ENCODE measurements around the gene TIMP2.
"Not testable (repeated sequence)": the region's sequence is repeated elsewhere in the genome, so short reads cannot be mapped to it uniquely, and the experiment has no call there.

TIMP2 gene

DNA sequence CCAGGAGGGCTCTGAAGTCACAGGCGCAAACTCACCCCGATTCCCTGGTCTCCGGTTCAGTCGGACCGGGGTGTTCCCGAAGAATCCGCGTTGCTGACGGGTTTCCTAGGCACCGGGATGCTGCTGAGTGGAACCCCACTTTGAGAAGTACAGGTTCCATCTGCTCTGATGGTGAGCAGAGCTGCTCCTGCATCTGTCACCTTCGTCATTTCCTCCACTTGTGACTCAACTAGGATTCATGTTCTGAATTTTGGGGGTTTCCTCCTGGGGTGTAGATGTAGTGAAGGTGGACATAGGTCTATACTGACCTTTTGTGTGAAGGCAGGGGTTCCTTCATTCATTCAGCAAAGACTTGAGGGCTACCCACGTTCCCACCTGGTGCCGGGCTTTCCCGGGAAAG lies 29.5 kb upstream of the TIMP2 start:
- no peak overlapping the region for H3K27ac ChIP-seq (ENCODE audit: low read depth, low read length)
- no peaks in the 10 kb centered on the region for H3K27me3 ChIP-seq (ENCODE audit: insufficient read depth, low read length)
- H3K4me3 ChIP-seq (ENCODE audit: low read length): no peak overlapping the region
- peaks cover 13% of the 10 kb centered on the region for H3K9me3 ChIP-seq (ENCODE audit: insufficient read depth, low read depth, low read length)
- H3K9ac ChIP-seq (ENCODE audit: low read depth, low read length): no peak overlapping the region
- 94% methylated on average over 14 of the region's 14 CpGs for WGBS
- H3K4me1 ChIP-seq (ENCODE audit: insufficient read depth, low read length): peaks cover 3% of the 10 kb centered on the region
- no peaks in the 10 kb centered on the region for H3K36me3 ChIP-seq (ENCODE audit: insufficient read depth, low read length)

- no peak overlapping the region for H3K27ac ChIP-seq (ENCODE audit: low read depth, low read length)
- no peak overlapping the region for H3K9ac ChIP-seq (ENCODE audit: low read depth, low read length)
- H3K9me3 ChIP-seq (ENCODE audit: insufficient read depth, low read depth, low read length): peaks cover 13% of the 10 kb centered on the region
- no peak overlapping the region for H3K4me3 ChIP-seq (ENCODE audit: low read length)
- H3K4me1 ChIP-seq (ENCODE audit: insufficient read depth, low read length): peaks cover 3% of the 10 kb centered on the region
- WGBS: 77% methylated on average over 29 of the region's 29 CpGs
- H3K27me3 ChIP-seq (ENCODE audit: insufficient read depth, low read length): no peaks in the 10 kb centered on the region
- no peaks in the 10 kb centered on the region for H3K36me3 ChIP-seq (ENCODE audit: insufficient read depth, low read length)
Observed at GRCh38 chr17:78953356-78954350, 28.5 kb upstream of the TIMP2 start.

DNA sequence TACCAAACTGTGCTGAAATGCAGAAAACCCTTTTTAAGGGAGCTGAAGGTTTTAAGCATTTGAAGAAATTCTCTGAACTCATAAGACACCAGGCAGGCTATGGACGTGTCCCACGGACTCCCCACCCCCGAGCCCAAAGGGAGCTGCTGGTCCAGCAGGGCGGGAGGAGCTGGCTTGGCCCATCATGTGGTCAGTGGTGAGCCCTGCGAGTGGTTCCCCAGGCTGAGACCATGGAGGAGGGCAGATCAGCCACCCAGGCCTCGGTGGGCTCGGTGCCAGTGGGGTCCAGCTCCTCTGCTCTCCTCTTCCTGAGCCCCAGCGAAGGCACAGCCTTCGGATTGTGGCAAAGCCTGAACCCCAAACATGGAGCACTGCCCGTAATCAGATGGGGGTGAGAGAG lies 27.5 kb upstream of the TIMP2 start:
- H3K36me3 ChIP-seq (ENCODE audit: insufficient read depth, low read length): no peaks in the 10 kb centered on the region
- 91% methylated on average over 10 of the region's 10 CpGs for WGBS
- peaks cover 13% of the 10 kb centered on the region for H3K9me3 ChIP-seq (ENCODE audit: insufficient read depth, low read depth, low read length)
- H3K27ac ChIP-seq (ENCODE audit: low read depth, low read length): no peak overlapping the region
- H3K4me1 ChIP-seq (ENCODE audit: insufficient read depth, low read length): peaks cover 3% of the 10 kb centered on the region
- H3K9ac ChIP-seq (ENCODE audit: low read depth, low read length): no peak overlapping the region
- no peak overlapping the region for H3K4me3 ChIP-seq (ENCODE audit: low read length)
- no peaks in the 10 kb centered on the region for H3K27me3 ChIP-seq (ENCODE audit: insufficient read depth, low read length)

GRCh38 chr17:78951967-78952551 lies 26.9 kb upstream of the TIMP2 start:
- H3K4me1 ChIP-seq (ENCODE audit: insufficient read depth, low read length): peaks cover 3% of the 10 kb centered on the region
- H3K4me3 ChIP-seq (ENCODE audit: low read length): no peak overlapping the region
- WGBS: 72% methylated on average over 12 of the region's 12 CpGs
- no peaks in the 10 kb centered on the region for H3K27me3 ChIP-seq (ENCODE audit: insufficient read depth, low read length)
- no peak overlapping the region for H3K9ac ChIP-seq (ENCODE audit: low read depth, low read length)
- H3K36me3 ChIP-seq (ENCODE audit: insufficient read depth, low read length): no peaks in the 10 kb centered on the region
- no peak overlapping the region for H3K27ac ChIP-seq (ENCODE audit: low read depth, low read length)
- H3K9me3 ChIP-seq (ENCODE audit: insufficient read depth, low read depth, low read length): peaks cover 13% of the 10 kb centered on the region

GRCh38 chr17:78950870-78951269 lies 25.7 kb upstream of the TIMP2 start:
- WGBS: 90% methylated on average over 2 of the region's 2 CpGs
- Histone ChIP-seq H3K27me3 (ENCODE audit: insufficient read depth, low read length) (no peaks in the 10 kb centered on the region), H3K4me1 (ENCODE audit: insufficient read depth, low read length) (peaks cover 3% of the 10 kb centered on the region; the same call in 1 of the 2 replicates), H3K36me3 (ENCODE audit: insufficient read depth, low read length) (no peaks in the 10 kb centered on the region), H3K4me3 (ENCODE audit: low read length) (no peak overlapping the region), H3K9ac (ENCODE audit: low read depth, low read length) (no peak overlapping the region), H3K9me3 (ENCODE audit: insufficient read depth, low read depth, low read length) (peaks cover 13% of the 10 kb centered on the region), H3K27ac (ENCODE audit: low read depth, low read length) (no peak overlapping the region)

DNA sequence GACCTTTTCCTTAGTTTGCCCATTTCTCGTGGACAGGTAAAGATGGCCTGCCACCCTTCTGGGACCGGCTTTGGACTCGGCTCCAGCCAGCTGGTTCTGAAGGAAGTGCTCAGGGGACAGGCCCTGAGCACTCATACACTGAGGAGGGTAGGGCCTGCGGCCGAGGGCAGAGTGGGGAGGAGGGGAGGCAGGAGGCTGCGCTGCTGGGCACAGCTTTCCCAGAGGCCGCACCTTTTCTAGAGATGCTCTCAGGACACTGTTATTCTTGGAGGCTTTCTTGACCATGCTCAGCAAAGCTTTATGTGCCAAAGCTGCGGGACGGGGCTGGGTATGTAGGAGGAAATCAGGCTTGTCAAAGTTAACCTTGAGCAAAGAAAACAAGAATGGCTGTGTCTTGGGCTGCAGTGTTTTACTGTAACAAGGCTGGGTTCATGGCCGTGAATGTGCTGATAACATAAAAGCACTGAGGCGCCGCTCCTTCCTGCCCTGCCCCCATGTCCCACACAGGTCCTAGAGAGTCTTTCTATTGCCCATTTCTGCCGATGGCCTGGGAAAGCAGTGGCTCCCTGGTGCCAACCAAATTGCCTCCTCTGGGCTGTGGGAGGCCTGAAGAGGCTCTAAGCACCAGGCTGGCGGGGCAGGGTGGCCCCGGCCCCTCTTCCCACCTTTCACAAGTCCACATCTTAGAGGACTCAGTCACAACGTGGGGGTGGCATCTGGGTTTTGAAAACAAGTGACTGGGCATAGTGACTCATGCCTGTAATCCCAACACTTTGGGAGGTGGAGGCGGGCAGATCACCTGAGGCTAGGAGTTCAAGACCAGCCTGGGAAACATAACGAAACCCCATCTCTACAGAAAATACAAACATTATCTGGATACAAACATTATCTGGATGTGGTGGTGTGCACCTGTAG lies 22.3 kb upstream of the TIMP2 start:
- H3K27me3 ChIP-seq (ENCODE audit: insufficient read depth, low read length): no peaks in the 10 kb centered on the region
- no peaks in the 10 kb centered on the region; the same call in 1 of the 2 replicates for H3K4me1 ChIP-seq (ENCODE audit: insufficient read depth, low read length)
- H3K9me3 ChIP-seq (ENCODE audit: insufficient read depth, low read depth, low read length): peaks cover 13% of the 10 kb centered on the region
- no peaks in the 10 kb centered on the region for H3K36me3 ChIP-seq (ENCODE audit: insufficient read depth, low read length)
- H3K27ac ChIP-seq (ENCODE audit: low read depth, low read length): no peak overlapping the region
- no peak overlapping the region for H3K4me3 ChIP-seq (ENCODE audit: low read length)
- WGBS: 81% methylated on average over 17 of the region's 18 CpGs
- no peak overlapping the region for H3K9ac ChIP-seq (ENCODE audit: low read depth, low read length)

DNA sequence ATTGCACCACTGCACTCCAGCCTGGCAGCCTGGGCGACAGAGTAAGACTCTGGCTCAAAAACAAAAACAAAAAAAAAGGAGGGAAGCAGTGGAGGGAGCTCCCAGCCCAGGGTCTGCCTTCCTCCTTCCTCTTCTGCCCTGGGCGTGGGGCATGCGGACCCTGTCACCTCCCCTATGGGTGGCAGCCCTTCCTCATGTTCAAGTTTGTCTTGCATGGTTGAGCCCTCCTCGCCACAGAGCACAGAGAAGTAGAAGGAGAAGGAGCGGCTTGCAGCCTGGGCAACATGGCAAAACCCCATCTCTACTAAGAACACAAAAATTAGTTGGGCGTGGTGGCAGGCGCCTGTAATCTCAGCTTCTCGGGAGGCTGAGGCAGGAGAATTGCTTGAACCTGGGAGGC lies 21.4 kb upstream of the TIMP2 start:
- H3K4me3 ChIP-seq (ENCODE audit: low read length): no peak overlapping the region
- no peaks in the 10 kb centered on the region; the same call in 1 of the 2 replicates for H3K4me1 ChIP-seq (ENCODE audit: insufficient read depth, low read length)
- H3K9ac ChIP-seq (ENCODE audit: low read depth, low read length): no peak overlapping the region
- WGBS: 93% methylated on average over 7 of the region's 8 CpGs
- H3K27me3 ChIP-seq (ENCODE audit: insufficient read depth, low read length): no peaks in the 10 kb centered on the region
- H3K36me3 ChIP-seq (ENCODE audit: insufficient read depth, low read length): no peaks in the 10 kb centered on the region
- H3K27ac ChIP-seq (ENCODE audit: low read depth, low read length): no peak overlapping the region
- peaks cover 13% of the 10 kb centered on the region for H3K9me3 ChIP-seq (ENCODE audit: insufficient read depth, low read depth, low read length)

GRCh38 chr17:78946131-78946530 lies 20.9 kb upstream of the TIMP2 start:
- Histone ChIP-seq H3K4me3 (ENCODE audit: low read length) (no peak overlapping the region), H3K36me3 (ENCODE audit: insufficient read depth, low read length) (no peaks in the 10 kb centered on the region), H3K27me3 (ENCODE audit: insufficient read depth, low read length) (no peaks in the 10 kb centered on the region), H3K27ac (ENCODE audit: low read depth, low read length) (no peak overlapping the region), H3K9ac (ENCODE audit: low read depth, low read length) (no peak overlapping the region), H3K9me3 (ENCODE audit: insufficient read depth, low read depth, low read length) (peaks cover 13% of the 10 kb centered on the region), H3K4me1 (ENCODE audit: insufficient read depth, low read length) (no peaks in the 10 kb centered on the region; the same call in 1 of the 2 replicates)
- 89% methylated on average over 7 of the region's 7 CpGs for WGBS

DNA sequence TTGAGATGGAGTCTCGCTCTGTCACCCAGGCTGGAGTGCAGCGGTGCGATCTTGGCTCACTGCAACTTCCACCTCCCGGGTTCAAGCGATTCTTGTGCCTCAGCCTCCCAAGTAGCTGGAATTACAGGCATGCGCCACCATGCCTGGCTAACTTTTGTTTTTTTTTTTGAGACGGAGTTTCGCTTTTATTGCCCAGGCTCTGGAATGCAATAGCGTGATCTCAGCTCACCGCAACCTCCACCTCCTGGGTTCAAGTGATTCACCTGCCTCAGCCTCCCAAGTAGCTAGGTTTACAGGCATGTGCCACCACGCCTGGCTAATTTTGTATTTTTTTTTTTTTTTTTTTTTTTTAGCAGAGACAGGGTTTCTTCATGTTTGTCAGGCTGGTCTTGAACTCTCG lies 20.3 kb upstream of the TIMP2 start:
- 96% methylated on average over 11 of the region's 12 CpGs for WGBS
- not testable (repeated sequence) for H3K27me3 ChIP-seq (ENCODE audit: insufficient read depth, low read length); H3K27ac ChIP-seq (ENCODE audit: low read depth, low read length); H3K9me3 ChIP-seq (ENCODE audit: insufficient read depth, low read depth, low read length); H3K9ac ChIP-seq (ENCODE audit: low read depth, low read length); H3K4me1 ChIP-seq (ENCODE audit: insufficient read depth, low read length); H3K4me3 ChIP-seq (ENCODE audit: low read length); H3K36me3 ChIP-seq (ENCODE audit: insufficient read depth, low read length)

GRCh38 chr17:78944956-78945355 lies 19.8 kb upstream of the TIMP2 start:
- H3K9ac ChIP-seq (ENCODE audit: low read depth, low read length): no peak overlapping the region
- no peak overlapping the region for H3K27ac ChIP-seq (ENCODE audit: low read depth, low read length)
- 91% methylated on average over 10 of the region's 10 CpGs for WGBS
- H3K27me3 ChIP-seq (ENCODE audit: insufficient read depth, low read length): no peaks in the 10 kb centered on the region
- H3K4me1 ChIP-seq (ENCODE audit: insufficient read depth, low read length): no peaks in the 10 kb centered on the region; the same call in 1 of the 2 replicates
- 0 out of 2 replicates have a peak, but pooled peaks cover 1% of the 10 kb centered on the region for H3K9me3 ChIP-seq (ENCODE audit: insufficient read depth, low read depth, low read length)
- no peak overlapping the region for H3K4me3 ChIP-seq (ENCODE audit: low read length)
- H3K36me3 ChIP-seq (ENCODE audit: insufficient read depth, low read length): no peaks in the 10 kb centered on the region
